ENCODE measurements around the gene ZSCAN22. TPM values are rescaled to one million over a fixed set of nuclear protein-coding genes. Genes with fewer than 3 reads are reported as not detected.

ZSCAN22 gene
- total RNA-seq = 1 to 10 TPM; 2.2 to 3.2 (median 2.9) TPM

DNA sequence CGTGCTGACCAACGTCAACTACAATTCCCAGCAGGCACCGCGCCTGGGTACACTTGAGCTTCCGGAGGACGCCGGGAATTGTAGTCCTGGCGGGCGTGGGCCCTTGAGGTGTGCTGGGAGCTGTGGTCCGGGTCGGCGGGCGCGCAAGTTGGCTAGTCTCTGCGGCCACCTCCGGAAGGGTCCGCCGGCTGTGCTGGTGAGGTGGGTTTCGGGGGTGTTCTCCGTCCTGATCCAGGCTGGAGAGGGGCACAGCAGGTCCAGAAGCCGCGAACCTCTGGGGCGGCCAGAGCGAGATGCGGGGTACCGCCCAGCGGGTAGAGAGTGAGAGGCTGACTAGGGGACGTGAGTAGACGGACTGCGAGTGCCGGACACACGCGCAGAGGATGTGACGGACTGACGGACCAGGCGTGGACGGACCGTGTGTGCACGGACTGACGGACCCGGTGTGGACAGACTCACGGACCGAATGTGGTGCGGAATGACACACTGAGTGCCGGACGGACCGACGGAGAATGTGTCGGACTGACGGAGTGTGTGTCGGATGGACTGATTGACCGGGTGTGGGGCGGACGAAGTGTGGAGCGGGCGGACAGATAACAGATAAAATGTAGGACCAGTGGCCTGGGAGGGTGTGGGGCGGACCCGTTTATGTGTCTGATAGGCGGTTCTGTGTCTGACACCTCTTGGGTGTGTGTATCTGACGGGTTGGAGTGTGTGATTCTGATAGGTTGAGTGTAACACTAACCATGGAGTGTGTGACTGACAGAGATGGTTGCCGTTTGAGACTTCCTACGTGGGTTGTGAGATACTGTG is at the start of gene ZSCAN22:
Gene ZSCAN22, plus strand, starts transcription at position 81 of the 813 bp plus-strand sequence. CDS start 7,809 bp downstream, outside the sequence.
- H3K9me3 ChIP-seq = no peaks in the 10 kb centered on the region
- 0% methylated on average over 16 to 43 of the region's 62 CpGs for WGBS, 2 donors
- intact Hi-C loops (cut with DNase I) = no loop called here

DNA sequence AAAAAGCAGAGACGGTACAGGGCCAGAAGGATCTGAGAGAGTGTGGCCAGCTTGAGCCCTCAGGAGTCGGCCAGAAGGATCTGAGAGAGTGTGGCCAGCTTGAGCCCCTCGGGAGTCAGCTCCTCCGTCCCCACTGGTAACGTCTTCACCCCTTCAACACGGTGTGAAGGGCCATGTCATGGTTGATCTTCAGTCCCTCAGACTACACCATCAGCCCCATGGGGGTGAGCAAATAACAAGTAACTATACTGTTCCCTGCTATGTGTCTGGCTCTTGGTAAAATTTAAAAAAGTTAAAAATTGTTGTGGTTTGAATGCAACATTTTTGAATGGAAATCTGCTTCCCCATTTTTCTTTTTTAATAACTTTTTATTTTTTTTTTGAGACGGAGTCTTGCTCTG is 49.6 kb upstream of the ZSCAN22 start:
- intact Hi-C loops (cut with DNase I) = no loop called here
- Histone ChIP-seq H3K9me3 (peaks cover 0 to 30% (median 20%) of the 10 kb centered on the region in 3 donors), H3K27me3 (no peaks in the 10 kb centered on the region), H3K4me1 (peaks cover 6 to 39% (median 9%) of the 10 kb centered on the region in 3 donors), H3K27ac (no peak overlapping the region), H3K4me3 (no peak overlapping the region), H3K36me3 (peaks cover 0 to 43% (median 0%) of the 10 kb centered on the region in 3 donors)
- WGBS, 2 donors = 94 to 96% methylated on average over 6 to 7 of the region's 7 CpGs
- no peak for TF ChIP-seq CTCF (IDR thresholded peaks at IDR 0.05)
- TF ChIP-seq POLR2A (IDR thresholded peaks at IDR 0.05) = no peak
- no peak for DNase-seq

More for the DNA sequence above, at the start of gene ZSCAN22:
- peak within 1 kb of the TSS; percentile 64 to 96 (median 82) for H3K4me3 ChIP-seq
- DNase-seq = peak; percentile 83
- peaks cover 0 to 1% (median 0%) of the 10 kb centered on the region in 3 donors for H3K36me3 ChIP-seq
- TF ChIP-seq POLR2A (IDR thresholded peaks at IDR 0.05) (peak in 1 of 4 donors; percentile 56), CTCF (IDR thresholded peaks at IDR 0.05) (peak in 1 of 6 experiments; percentile 3)
- peaks cover 15 to 38% (median 21%) of the 10 kb centered on the region in 3 donors for H3K4me1 ChIP-seq
- H3K27ac ChIP-seq = peak within 1 kb of the TSS; percentile 85 to 98 (median 94)
- H3K27me3 ChIP-seq = no peaks in the 10 kb centered on the region

- peaks cover 6 to 39% (median 9%) of the 10 kb centered on the region in 3 donors for H3K4me1 ChIP-seq
- H3K9me3 ChIP-seq = peaks cover 0 to 23% (median 13%) of the 10 kb centered on the region in 3 donors
- peak overlapping the region; percentile 86 to 95 (median 90) for H3K27ac ChIP-seq
- H3K27me3 ChIP-seq = no peaks in the 10 kb centered on the region
- intact Hi-C loops (cut with DNase I) = no loop called here
- peak overlapping the region; percentile 85 to 95 (median 89) for H3K4me3 ChIP-seq
- DNase-seq = no peak
- no peak for TF ChIP-seq CTCF (IDR thresholded peaks at IDR 0.05)
- no peak for TF ChIP-seq POLR2A (IDR thresholded peaks at IDR 0.05)
- 18 to 34% methylated on average over 17 to 20 of the region's 25 CpGs for WGBS, 2 donors
- peaks cover 0 to 39% (median 0%) of the 10 kb centered on the region in 3 donors for H3K36me3 ChIP-seq
These were observed 48.9 kb upstream of the ZSCAN22 start for GRCh38 chr19:58277748-58278540.

GRCh38 chr19:58278541-58279041 is 48.2 kb upstream of the ZSCAN22 start, which contains the start of gene ZNF8:
ZNF8 (plus strand) TSS chr19:58278955; CDS start chr19:58279082, 127 bp downstream.
- H3K9me3 ChIP-seq = peaks cover 0 to 16% (median 8%) of the 10 kb centered on the region in 3 donors

More at GRCh38 chr19:58278541-58279041, 48.2 kb upstream of the ZSCAN22 start, which contains the start of gene ZNF8:
- Histone ChIP-seq H3K36me3 (peaks cover 0 to 37% (median 0%) of the 10 kb centered on the region in 3 donors), H3K27ac (peak within 1 kb of the TSS; percentile 86 to 95 (median 90)), H3K27me3 (no peaks in the 10 kb centered on the region), H3K4me3 (peak within 1 kb of the TSS; percentile 85 to 95 (median 89)), H3K4me1 (peaks cover 6 to 39% (median 9%) of the 10 kb centered on the region in 3 donors)
- TF ChIP-seq POLR2A (IDR thresholded peaks at IDR 0.05) = peak in 3 of 4 donors; percentile 28 to 65 (median 47)
- TF ChIP-seq CTCF (IDR thresholded peaks at IDR 0.05) = peak in 1 of 6 experiments; percentile 9
- peak; percentile 69 for DNase-seq
- 0 to 2% methylated on average over 7 to 10 of the region's 42 CpGs for WGBS, 2 donors
- intact Hi-C loops (cut with DNase I) = no loop called here

Data from esophagus squamous epithelium (tissue), 5 donors.